ENCODE measurements around the gene CLRN3.

DNA sequence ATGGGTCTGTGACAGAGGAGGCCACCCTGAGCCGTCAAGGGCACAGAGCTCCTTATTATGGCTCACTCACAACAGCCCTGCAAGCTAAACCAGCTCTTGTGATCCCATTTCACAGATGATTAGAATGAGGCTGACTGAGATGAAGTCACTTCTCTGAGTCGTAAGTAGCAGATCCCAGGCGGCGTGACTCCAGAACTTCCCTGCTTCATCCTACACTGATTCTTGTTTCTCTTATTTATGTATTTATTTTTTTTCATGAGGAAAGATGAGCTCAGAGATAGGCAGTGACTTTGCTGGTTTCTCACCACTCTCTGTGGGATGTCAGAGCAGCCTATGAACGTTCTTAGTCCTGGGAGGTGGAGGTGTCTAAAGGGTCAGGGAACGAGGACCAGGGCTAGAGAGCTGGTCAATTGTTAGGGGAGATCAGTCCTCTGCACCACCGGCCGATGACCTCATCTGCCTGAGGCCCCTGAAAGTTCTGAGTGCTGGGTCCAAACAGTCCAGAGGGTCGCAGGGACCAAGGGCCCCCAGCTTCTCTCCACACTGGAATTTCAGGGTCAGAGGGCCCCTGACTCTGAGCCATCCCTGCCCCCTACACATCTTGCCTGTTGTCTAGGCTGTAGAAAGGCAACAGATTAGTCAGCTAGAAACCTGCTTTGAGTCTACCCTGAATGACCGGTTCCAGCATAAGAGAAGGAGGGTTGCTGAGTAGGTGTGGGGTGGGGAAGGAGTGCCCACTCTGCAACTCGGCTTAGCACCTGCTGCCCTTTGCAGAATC lies 17.9 kb downstream of the CLRN3 start:
- TF ChIP-seq, protein P1, sequence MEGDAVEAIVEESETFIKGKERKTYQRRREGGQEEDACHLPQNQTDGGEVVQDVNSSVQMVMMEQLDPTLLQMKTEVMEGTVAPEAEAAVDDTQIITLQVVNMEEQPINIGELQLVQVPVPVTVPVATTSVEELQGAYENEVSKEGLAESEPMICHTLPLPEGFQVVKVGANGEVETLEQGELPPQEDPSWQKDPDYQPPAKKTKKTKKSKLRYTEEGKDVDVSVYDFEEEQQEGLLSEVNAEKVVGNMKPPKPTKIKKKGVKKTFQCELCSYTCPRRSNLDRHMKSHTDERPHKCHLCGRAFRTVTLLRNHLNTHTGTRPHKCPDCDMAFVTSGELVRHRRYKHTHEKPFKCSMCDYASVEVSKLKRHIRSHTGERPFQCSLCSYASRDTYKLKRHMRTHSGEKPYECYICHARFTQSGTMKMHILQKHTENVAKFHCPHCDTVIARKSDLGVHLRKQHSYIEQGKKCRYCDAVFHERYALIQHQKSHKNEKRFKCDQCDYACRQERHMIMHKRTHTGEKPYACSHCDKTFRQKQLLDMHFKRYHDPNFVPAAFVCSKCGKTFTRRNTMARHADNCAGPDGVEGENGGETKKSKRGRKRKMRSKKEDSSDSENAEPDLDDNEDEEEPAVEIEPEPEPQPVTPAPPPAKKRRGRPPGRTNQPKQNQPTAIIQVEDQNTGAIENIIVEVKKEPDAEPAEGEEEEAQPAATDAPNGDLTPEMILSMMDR (conservative IDR thresholded peaks at IDR 0.05 in 1 of 2, IDR thresholded peaks at IDR 0.05 in 1 of 2; ENCODE audit: low read depth in 1 of 2, low read length in 2 of 2): no peak
- TF ChIP-seq EZH2 (IDR thresholded peaks at IDR 0.05; ENCODE audit: low read length, missing control alignments): no peak
